WERI-Rb-1 (cell line): Measurements from ENCODE around the gene KRT75.

Experiments
- DNase-seq: peaks from one replicate; pipeline ENCODE4 v3.0.0-alpha.2; 2020
- H3K27ac ChIP-seq: fragments of 250-450 bp; sonication (Bioruptor Pico); 2 replicates; pipeline ENCODE4 v1.5.1; 2020; ENCODE audit warnings: mild to moderate bottlenecking, moderate library complexity
- H3K27me3 ChIP-seq: fragments of 250-450 bp; sonication (Bioruptor Pico); 2 replicates; pipeline ENCODE4 v1.5.1; 2021; ENCODE audit warnings: mild to moderate bottlenecking, low read depth, moderate library complexity; ENCODE audit not compliant: insufficient read depth, severe bottlenecking
- H3K36me3 ChIP-seq: fragments of 250-450 bp; sonication (Bioruptor Pico); 2 replicates; pipeline ENCODE4 v1.5.1; 2020; ENCODE audit warnings: mild to moderate bottlenecking, moderate library complexity
- H3K4me3 ChIP-seq: 2 replicates; pipeline ENCODE4 v1.5.1; 2011; ENCODE audit warnings: low read depth, mild to moderate bottlenecking, control low read depth, low read length
- H3K9me3 ChIP-seq: fragments of 250-450 bp; sonication (Bioruptor Pico); 2 replicates; pipeline ENCODE4 v1.5.1; 2021; ENCODE audit warnings: mild to moderate bottlenecking, moderate library complexity; ENCODE audit not compliant: severe bottlenecking
- CTCF ChIP-seq: IDR thresholded peaks from 2 replicates; pipeline ENCODE4 v1.5.1; 2011; ENCODE audit warnings: low read depth, mild to moderate bottlenecking, control low read depth, inconsistent platforms, low read length

The KRT75 gene

GRCh38 chr12:52442600-52443061, 8.5 kb upstream of the KRT75 start:
- H3K27ac ChIP-seq = no peak overlapping the region
- peaks cover 94% of the 10 kb centered on the region for H3K27me3 ChIP-seq
- H3K36me3 ChIP-seq = no peaks in the 10 kb centered on the region
- DNase-seq = no peak
- TF ChIP-seq CTCF = no peak
- H3K9me3 ChIP-seq = no peaks in the 10 kb centered on the region
- no peak overlapping the region for H3K4me3 ChIP-seq

- Histone ChIP-seq H3K27me3 (peaks cover 95% of the 10 kb centered on the region), H3K9me3 (no peaks in the 10 kb centered on the region), H3K4me3 (no peak overlapping the region), H3K36me3 (no peaks in the 10 kb centered on the region), H3K27ac (no peak overlapping the region)
- no peak for TF ChIP-seq CTCF
- DNase-seq = no peak
Measured at GRCh38 chr12:52441320-52441911, 7.2 kb upstream of the KRT75 start.

GRCh38 chr12:52440821-52441319, 6.7 kb upstream of the KRT75 start:
- Histone ChIP-seq H3K27me3 (peaks cover 95% of the 10 kb centered on the region), H3K36me3 (no peaks in the 10 kb centered on the region), H3K9me3 (no peaks in the 10 kb centered on the region), H3K4me3 (no peak overlapping the region), H3K27ac (no peak overlapping the region)
- no peak for DNase-seq
- TF ChIP-seq CTCF = no peak

GRCh38 chr12:52439845-52440244, 5.7 kb upstream of the KRT75 start:
- Histone ChIP-seq H3K4me3 (no peak overlapping the region), H3K36me3 (no peaks in the 10 kb centered on the region), H3K27me3 (peaks cover 95% of the 10 kb centered on the region), H3K9me3 (no peaks in the 10 kb centered on the region), H3K27ac (no peak overlapping the region)
- no peak for DNase-seq
- TF ChIP-seq CTCF = no peak

GRCh38 chr12:52439420-52439819, 5.2 kb upstream of the KRT75 start:
- DNase-seq = no peak
- H3K27me3 ChIP-seq = peaks cover 95% of the 10 kb centered on the region
- no peaks in the 10 kb centered on the region for H3K36me3 ChIP-seq
- H3K9me3 ChIP-seq = no peaks in the 10 kb centered on the region
- TF ChIP-seq CTCF = no peak
- H3K27ac ChIP-seq = no peak overlapping the region
- H3K4me3 ChIP-seq = no peak overlapping the region
